IMR-90 (cell line): ENCODE results near the gene RNF215. TPM values are rescaled to one million over a fixed set of nuclear protein-coding genes. Genes with fewer than 3 reads are reported as not detected.

Source experiments
- CEBPB ChIP-seq: IDR thresholded peaks from 2 replicates; pipeline ENCODE4 v1.6.1; 2012; ENCODE audit warnings: low read depth, low read length, improper control_type of control experiment
- MAFK ChIP-seq: IDR thresholded peaks from 2 replicates; pipeline ENCODE4 v1.6.1; 2012; ENCODE audit warnings: low read depth, low read length, improper control_type of control experiment
- RAD21 ChIP-seq: IDR thresholded peaks from 2 replicates; pipeline ENCODE4 v1.6.1; 2012; ENCODE audit warnings: low read length, improper control_type of control experiment
- RCOR1 ChIP-seq: IDR thresholded peaks from 2 replicates; pipeline ENCODE4 v1.6.1; 2012; ENCODE audit warnings: mild to moderate bottlenecking, low read length, improper control_type of control experiment; ENCODE audit not compliant: insufficient replicate concordance
- polyA plus RNA-seq, 3 experiments: library from polyadenylated mRNA; depleted of rRNA; stranded (reverse); fragments of >200 nt; gene quantifications; 2 replicates each; pipeline ENCODE4 v1.2.3, GENCODE V29; 2012; ENCODE audit warnings: low replicate concordance in 1 of 3
- total RNA-seq: library from RNA; depleted of rRNA; stranded (reverse); fragments of >200 nt; gene quantifications from 2 replicates; pipeline ENCODE4 v1.2.3, GENCODE V29; 2012

RNF215 gene
- total and polyA plus RNA-seq, 2 of the 4 experiments (the other 2 are of a cell fraction), result 15.8 to 21.9 TPM

GRCh38 chr22:30397656-30398635, 10.7 kb upstream of the RNF215 start (continued):
- TF ChIP-seq RCOR1 (no peak), MAFK (no peak), RAD21 (no peak), CEBPB (no peak)
